ENCODE data around the gene ANKRD2.
"Not testable (repeated sequence)": the region's sequence is repeated elsewhere in the genome, so short reads cannot be mapped to it uniquely, and the experiment has no call there.

Gene ANKRD2, protein sequence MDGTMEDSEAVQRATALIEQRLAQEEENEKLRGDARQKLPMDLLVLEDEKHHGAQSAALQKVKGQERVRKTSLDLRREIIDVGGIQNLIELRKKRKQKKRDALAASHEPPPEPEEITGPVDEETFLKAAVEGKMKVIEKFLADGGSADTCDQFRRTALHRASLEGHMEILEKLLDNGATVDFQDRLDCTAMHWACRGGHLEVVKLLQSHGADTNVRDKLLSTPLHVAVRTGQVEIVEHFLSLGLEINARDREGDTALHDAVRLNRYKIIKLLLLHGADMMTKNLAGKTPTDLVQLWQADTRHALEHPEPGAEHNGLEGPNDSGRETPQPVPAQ

GRCh38 chr10:97572214-97572989, at the start of gene ANKRD2:
TSS of gene ANKRD2 (plus strand) at chr10:97572779. CDS start at chr10:97572789, 10 bp downstream.
- peak; percentile 73 to 74 for DNase-seq

DNA sequence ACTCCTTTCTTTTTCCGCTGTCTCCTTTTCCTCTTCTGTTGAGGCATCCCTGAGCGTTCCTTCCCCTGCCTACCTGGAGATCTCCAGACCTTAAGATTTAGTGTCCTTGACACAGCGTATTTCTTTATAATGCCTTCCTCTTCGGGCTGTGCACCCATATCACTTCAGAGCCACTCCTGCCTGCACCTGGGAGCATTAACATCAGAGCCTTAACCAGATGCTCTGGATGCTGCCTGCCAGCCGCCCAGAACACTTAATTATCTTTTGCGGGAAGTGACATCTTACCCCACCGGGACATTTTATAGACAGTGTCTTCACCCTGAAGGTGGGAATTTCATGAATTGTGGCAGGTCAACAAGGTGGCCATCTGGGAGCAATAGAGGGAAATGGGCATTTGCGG, 49.6 kb upstream of the ANKRD2 start:
- DNase-seq = no peak

DNA sequence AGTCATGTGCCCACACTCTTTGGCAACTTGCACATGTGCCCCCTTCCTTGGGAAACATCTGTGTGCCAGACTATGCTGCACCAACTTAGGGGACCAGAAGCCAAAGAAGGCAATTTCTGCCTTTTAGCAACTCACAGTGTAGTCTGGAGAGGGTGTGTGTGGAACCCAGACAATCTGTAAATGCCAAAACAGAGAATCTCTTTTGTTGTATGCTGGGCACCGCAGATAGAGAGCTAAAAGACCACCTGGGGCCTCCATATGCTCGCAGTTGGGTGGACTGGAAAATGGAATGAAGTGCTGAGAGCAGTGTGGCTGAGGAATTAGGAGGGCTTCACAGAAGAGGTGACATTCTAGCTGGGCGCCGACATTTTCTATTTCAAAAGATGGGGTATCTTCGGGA, 47.5 kb upstream of the ANKRD2 start:
- DNase-seq = no peak

DNA sequence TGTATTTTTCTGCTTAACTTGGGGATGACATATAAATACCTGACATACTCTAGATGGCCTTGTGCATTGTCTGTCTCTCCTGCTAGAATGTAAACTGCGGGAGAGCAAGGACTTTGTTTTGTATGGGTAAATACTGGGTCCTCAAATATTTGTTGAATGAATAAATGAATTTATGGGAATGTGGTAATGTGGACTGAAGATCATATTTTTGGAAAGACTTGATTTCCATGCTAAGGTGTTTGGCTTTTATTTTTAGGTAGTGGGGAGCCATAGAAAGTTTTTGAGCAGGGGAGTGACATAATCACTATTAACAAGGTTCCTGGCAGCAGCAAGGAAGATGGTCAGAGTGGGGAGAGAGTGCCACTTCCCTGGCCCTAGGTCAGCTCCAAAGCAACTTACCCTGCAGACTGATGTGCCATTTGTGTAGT, 46.9 kb upstream of the ANKRD2 start:
- DNase-seq = no peak

DNA sequence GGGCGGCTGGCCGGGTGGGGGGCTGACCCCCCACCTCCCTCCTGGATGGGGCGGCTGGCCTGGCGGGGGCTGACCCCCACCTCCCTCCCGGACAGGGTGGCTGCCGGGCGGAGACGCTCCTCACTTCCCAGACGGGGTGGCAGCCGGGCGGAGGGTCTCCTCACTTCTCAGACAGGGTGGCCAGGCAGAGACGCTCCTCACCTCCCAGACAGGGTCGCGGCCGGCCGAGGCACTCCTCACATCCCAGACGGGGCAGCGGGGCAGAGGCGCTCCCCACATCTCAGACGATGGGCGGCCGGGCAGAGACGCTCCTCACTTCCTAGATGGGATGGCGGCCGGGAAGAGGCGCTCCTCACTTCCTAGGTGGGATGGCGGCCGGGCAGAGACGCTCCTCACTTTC, 43.7 kb upstream of the ANKRD2 start:
- not testable (repeated sequence) for DNase-seq

DNA sequence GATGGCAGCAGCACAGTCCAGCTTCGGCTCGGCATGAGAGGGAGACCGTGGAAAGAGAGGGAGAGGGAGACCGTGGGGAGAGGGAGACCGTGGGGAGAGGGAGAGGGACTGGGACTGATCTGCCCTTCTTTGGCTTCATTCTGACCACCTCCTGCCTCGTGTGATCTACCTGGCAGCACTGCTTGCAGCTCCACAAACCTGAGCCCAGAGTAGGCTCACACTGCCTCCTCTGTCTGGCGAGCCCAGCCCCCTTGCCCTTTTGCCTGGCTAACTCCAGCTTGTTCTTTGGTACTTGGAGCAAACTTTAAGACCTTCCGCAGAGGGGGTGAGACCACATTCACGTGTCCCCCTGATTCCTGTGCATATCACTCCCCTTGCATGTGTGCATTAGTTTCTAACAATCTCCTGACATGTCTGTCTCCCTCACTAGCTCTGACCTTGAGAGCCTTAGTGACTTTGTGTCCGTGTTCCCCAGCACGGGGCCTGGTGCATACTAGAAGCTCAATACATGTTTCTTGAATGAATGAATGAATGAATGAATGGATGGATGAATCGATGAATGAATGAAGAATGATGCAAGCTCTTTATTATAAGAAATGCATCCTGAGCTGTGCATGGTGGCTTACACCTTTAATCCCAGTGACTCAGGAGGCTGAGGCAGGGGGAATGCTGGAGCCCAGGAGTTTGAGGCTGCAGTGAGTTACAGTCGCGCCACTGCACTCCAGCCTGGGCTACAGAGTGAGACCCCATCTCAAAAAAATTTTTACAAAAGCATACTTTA, 42.7 kb upstream of the ANKRD2 start:
- no peak for DNase-seq

GRCh38 chr10:97531401-97531986, 41.1 kb upstream of the ANKRD2 start:
- no peak for DNase-seq

- DNase-seq = no peak
Measured at GRCh38 chr10:97532935-97533671, 39.5 kb upstream of the ANKRD2 start.

DNA sequence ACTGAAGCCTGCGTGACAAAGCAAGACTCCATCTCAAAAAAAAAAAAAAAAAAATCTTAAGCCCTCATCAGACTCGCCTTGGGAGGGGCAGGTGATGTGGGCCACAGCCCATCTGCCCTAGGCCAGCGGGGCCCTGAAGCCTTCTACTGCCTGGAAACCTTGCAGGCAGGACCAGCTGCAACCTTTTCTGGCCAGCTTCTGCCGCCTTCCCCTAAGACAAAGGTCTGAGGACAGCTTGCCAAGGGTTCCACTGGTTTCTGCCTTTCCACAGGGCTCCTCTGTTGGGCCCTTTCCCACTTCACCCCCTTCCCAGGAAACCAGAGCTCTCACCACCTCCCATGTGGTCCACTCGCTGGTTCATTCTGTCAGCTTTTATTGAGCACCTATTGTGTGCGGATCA, 38.7 kb upstream of the ANKRD2 start:
- no peak for DNase-seq

DNA sequence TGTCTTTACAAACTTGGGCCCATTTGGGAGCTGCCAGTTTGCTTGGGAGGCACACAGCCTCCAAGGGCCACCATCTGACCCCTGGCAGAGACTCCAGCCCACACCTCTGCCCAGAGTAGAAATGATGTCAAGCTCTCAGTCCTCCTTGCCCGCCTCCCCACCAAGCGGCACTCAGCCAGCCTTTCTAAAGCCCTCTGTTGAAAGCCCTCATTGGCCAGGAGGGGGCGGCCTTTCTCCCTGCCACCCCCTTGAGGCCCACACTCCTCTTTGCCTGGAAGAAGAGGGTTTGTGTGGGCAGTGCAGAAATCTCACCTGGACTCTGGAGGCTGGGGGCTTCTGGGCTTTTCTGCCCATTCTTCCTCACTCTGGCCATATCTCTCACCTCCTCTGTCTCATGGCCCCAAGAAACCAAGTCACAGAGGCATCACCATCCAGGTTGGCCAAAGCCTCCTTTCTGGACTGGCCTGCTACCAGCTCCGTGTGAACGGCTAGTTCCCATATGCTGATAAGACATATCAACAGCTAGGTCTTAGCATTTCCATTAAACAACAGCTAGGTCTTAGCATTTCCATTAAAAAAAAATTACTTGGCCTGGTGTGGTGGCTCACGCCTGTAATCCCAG, 37.7 kb upstream of the ANKRD2 start:
- peak; percentile 45 to 55 for DNase-seq

DNA sequence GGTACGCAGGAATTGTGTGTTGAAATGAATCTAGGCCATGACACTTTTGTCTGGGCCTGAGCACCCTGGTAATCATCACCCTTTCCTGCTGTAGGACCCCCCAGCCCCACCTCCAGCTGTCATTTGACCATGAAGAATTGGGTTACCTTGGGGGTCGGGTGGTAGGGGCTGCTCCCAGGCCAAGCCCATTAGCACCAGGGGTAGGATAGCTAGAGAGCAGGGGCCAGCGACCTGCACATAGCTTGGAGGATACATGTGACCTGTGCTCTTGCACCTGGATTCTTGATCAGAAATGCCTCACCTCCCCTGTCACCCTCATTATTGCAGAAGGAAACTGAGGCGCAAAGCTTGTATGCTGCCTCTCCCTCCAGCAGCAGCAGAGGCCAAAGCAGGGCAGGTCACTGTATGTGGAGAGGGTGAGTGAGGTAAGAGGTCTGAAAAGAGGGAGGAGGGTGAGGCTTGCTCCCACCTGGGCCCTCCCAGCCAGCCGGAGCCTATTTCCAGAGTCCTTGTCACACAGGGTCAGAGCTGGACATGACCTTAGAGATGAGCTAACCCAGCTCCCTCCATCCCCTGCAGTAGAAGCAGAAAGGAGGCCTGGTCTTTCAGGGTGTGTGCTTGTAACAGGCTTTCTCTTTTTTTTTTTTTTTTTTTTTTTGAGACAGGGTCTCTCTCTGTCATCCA, 35.3 kb upstream of the ANKRD2 start:
- no peak for DNase-seq

DNA sequence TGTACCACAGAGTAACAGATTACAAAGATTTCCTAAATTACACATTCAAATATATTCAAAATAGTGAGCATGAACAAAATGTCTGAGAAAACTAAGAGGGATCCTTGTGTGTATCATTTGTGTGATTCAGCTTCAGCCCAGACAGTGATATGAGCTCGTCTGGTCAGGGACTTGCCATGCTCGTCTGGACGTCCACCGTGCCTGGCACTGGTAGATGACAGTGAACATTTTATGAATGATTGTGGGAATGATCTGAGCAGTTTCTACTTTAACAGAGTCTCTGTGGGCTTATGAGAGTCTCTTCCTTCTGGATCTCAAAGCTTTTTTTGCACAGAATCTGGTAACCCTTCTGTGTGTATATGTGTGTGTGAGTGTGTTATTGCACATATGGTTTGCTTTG, 34.2 kb upstream of the ANKRD2 start:
- no peak for DNase-seq

DNA sequence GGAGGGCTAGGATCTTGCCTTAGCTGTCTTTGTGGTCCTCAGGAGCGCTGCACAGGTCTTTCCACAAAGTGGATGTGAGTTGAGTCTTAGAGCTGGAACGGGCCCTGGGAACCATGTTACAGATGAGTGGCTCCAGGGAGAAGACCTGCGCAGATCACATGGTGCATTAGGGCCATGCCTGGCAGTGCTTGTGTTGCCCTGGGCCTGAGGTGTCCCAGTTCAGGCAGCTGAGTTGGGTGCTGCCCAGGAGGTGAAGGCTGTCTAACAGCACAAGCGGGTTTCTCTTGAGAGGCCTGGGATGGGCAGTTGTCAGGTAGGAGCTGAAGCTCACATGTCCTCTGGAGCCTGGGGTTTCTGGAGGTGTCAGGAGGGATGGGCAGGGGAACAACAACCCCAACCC, 33.7 kb upstream of the ANKRD2 start:
- DNase-seq = no peak

- no peak for DNase-seq
Measured at GRCh38 chr10:97539523-97540200, 32.9 kb upstream of the ANKRD2 start.

DNA sequence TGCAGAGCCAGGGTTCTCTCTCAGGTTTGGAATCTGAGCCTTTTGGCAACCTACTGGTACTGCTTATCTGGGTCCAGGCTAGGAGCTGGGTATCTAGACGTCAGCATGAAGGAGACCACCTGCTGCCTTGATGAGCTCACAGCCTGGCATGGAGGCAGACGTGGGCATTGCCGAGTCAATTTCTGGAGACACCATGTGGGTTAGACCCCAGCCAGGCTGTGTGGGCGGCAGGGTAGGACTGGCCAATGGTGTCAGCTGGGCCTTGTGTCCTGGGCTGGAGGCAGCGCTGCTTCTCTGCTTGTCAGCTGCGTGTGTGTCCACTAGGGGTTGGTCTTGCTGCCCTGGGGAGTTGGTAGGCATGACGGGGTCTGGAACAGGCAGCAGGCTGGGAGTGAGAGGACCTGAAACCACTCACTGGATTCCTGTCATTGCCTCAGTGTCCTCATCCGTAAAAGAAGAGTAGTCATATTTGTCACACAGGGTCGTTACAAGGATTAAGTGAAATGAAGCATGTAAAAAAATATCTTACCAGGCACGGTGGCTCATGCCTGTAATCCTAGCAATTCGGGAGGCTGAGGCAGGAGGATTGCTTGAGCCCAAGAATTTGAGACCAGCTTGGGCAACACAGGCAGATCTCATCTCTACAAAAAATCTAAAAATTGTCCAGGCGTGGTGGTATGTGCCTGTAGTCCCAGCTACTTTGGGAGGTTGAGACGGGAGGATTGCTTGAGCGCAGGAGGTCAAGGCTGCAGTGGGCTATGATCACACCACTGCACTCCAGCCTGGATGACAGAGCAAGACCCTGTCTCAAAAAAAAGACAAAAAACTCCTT, 31.7 kb upstream of the ANKRD2 start:
- peak; percentile 10 to 32 for DNase-seq

DNA sequence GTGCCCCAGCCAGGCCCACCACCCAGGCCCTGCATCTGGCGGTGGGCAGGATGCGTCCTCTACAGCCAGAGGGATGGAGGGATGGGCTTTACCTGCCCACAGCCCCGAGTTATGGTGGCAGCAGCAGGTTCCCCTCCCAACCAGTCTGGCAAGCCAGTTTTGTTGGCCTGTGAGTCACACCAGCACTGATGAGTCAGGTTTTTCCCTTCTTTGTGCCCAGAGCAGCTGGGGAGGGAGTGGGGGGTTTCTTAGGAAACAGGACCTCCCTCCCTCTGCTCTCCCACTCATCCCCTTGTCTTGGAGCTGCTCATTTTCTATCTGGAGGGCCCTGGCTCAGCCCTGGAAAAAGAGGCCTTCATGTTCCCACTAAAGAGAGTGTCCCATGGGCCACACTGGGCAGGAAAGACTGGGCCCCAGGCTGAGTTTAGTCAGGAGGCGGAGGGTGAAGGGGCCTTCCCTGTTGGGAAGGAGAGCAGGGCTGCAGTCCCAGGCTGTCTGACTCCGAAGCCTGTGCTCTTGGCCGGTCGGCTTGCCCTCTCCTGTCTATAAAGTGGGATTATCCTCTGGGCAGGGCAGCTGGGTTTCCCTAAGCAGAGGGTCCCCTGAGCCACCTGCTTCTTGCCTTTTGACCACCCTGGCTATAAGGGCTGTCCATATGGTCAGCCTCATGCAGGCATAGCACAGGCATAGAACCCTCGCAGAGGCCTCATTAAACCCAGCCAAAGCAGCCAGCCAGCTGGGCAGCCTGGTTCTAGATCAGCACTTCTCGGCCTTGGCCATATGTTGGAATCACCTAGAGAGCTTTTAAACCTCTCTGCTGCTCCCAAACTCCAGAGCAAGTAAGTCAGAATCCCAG, 30.2 kb upstream of the ANKRD2 start:
- peak; percentile 74 to 92 for DNase-seq

GRCh38 chr10:97543025-97543546, 29.5 kb upstream of the ANKRD2 start:
- DNase-seq = peak; percentile 85 to 91
